HG03064 (cell line): ENCODE measurements around the gene ARFIP2.
"Not testable (repeated sequence)": the region's sequence is repeated elsewhere in the genome, so short reads cannot be mapped to it uniquely, and the experiment has no call there.

Source experiments
- ATAC-seq: cut with Tn5 transposase; IDR thresholded peaks from one replicate; pipeline ENCODE4 v1.9.1; 2021; ENCODE audit warnings: low read depth; ENCODE audit not compliant: unreplicated experiment

Gene ARFIP2

GRCh38 chr11:6481012-6481923 is at the start of gene ARFIP2, which contains the start of gene TIMM10B:
Gene ARFIP2, minus strand, starts transcription at chr11:6481331. Its CDS starts 910 bp downstream, at chr11:6480421.
Gene TIMM10B, plus strand, starts transcription at chr11:6481501. Its CDS starts 16 bp downstream, at chr11:6481517.
- peak; percentile 99 for ATAC-seq

GRCh38 chr11:6530848-6531247 is 49.7 kb upstream of the ARFIP2 start:
- ATAC-seq, result no peak

DNA sequence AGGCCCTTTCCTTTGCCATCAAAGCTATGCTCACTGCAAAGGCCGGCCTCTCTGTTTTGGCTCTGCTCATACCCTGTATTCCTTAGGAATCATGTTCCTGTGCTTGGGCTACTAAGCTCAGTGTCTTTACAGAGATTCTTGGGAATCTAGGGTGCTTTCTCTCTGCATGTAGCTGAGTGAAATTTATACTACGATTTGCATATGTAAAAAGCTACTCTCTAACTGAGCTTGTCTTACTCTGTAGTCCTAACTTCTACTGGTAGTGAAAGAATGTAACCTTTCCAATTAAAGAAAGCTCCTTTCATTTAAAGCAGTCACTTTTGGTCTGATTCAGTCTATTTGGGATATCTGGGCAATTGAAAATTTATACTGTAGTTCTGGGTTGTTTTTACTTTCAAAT is 48.1 kb upstream of the ARFIP2 start:
- no peak for ATAC-seq

DNA sequence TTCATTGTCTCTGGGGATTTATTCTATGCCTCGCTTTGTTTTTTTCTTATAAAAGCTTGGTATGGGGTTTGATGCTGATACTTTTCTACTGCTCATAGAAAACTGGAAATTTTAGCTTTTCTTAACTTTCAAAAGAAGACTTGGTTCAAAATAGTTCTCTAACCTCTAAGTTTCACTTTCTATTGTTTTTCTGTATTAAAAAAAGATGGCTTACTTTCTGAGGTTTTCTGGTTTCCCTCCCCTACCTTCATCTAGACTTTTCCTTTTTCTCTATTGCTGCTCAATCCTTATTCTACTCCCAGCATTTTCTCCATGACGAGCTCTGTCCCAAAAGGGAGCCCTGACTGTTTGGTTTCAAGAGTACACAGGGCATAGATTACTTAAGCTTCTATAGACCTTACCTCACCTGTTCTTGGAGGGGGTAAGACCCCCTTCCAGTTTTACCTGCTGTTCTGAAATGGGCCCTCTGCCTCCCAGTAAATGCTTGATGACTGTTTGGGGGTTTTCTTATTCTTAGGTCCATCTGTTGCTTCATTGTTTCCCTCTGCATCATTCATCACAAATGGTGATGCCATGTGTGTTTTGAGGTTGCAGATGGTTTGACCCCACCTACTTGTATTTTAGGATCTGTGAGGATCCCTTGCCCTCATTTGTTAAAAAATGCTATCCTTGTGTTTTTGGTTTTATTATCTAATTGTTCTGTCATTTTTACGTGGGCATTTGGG is 45.4 kb upstream of the ARFIP2 start:
- ATAC-seq, result peak; percentile 64

DNA sequence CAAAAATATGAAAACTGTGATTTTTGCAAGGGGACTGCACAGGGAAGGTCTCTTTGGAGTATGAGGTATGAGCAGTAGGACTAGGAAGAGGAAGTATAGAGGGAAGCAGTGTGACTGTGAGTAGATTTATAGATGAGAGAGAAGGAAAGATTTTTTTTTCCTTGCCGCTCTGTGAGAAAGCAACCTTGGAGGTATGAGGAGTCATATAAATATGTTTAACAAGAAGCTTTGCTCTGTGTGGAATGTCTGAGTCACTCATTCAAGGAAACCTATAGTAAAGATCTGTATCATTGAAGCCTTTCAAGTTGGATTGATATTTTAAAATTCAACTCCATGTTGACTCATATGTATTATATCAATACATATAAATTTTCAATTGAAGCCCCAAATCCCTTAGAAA is 42.1 kb upstream of the ARFIP2 start:
- ATAC-seq, result no peak

DNA sequence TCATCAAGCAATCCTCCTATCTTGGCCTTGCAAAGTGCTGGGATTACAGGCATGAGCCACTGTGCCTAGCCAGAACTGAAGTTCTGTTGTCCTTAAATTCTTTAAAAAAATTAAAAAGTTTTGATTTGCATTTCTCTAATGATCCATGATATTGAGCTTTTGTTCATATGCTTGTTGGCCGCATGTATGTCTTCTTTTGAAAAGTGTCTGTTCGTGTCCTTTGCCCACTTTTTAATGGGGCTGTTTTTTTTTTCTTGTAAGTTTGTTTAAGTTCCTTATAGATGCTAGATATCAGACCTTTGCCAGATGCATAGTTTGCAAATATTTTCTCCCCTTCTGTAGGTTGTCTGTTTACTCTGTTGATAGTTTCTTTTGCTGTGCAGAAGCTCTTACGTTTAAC is 40.8 kb upstream of the ARFIP2 start:
- not testable (repeated sequence) for ATAC-seq

GRCh38 chr11:6520265-6520664 is 39.1 kb upstream of the ARFIP2 start:
- no peak for ATAC-seq

DNA sequence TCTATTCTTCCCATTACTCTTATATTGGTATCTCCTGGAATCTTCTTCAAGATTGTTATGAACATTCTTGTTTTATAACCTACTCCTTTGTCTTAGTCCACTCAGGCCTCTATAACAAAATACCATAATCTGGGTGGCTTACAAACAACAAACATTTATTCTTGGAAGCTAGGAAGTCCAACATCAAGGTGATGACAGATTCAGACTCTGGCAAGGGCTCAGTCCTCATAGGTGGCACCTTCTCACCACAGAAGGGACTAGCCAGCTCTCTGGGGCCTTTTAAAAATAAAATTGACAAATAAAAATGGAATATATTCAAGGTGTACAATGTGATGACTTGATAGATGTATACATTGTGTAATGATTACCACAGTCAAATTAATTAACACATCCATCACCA is 35.7 kb upstream of the ARFIP2 start:
- no peak for ATAC-seq

- ATAC-seq, result no peak
Measured at GRCh38 chr11:6505577-6506240, 24.6 kb upstream of the ARFIP2 start.

DNA sequence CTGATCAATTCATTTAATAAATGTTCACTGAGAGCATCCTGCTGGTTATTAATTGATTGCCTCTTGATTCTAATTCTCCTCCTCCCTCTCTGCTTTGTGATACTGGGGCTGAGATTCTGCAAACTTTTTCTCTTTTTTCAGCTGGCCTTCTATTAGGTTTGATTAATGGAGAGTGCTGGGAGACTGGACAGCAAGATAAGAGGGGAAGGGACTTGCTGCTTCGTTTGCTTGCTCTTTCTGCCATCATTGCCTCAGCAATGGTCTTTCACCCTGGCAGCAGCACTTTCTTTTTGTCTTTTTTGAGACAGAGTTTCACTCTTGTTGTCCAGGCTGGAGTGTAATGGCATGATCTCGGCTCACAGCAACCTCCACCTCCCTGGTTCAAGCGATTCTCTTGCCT is 23.0 kb upstream of the ARFIP2 start:
- no peak for ATAC-seq

DNA sequence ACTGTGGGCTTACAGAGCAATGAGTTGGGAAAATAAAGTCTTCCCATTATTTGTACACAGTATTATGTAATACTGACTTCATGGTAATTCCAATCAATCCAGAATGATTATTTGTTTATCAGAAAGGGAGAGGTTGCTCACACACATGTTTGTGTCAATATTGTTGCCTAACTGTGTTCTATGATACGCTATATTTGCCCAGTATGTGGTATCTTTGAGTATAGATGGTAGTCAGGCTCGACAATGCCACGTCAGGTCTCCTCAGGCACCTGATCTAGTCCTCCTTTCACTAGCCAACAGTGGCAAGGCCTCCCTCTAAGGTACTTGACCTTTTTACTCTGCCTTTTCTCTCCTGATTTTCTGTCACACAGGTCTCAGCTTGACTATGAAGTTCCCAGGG is 21.3 kb upstream of the ARFIP2 start:
- ATAC-seq, result no peak

- ATAC-seq, result no peak
Measured at GRCh38 chr11:6498544-6498943, 17.4 kb upstream of the ARFIP2 start.

DNA sequence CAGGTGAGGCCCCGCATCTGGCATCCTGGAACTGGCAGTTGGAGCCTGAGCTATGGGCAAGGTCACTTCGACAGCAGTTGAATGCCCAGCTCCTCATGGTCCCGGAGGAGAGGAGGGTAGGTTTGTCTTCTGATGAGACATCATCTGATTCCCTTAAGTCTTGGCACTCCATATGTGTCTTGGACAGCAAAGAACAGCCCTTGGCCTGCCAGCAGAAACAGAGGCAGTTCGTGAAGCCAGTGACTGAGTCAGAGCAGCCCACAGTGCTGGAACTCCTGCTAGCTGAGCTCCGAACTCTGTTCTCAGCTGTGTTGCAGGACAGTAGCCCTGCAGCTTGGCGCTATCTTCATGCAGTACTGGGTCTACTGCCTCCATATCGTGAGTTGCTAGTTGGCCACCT is 17.0 kb upstream of the ARFIP2 start:
- ATAC-seq, result no peak

- no peak for ATAC-seq
Measured at GRCh38 chr11:6497069-6497839, 16.1 kb upstream of the ARFIP2 start, which contains the start of gene DNHD1. Gene DNHD1, plus strand, starts transcription at chr11:6497280. Its CDS starts 936 bp downstream, at chr11:6498216.

GRCh38 chr11:6489306-6489705 is 8.2 kb upstream of the ARFIP2 start:
- no peak for ATAC-seq

- ATAC-seq, result no peak
Measured at GRCh38 chr11:6488821-6489220, 7.7 kb upstream of the ARFIP2 start.

DNA sequence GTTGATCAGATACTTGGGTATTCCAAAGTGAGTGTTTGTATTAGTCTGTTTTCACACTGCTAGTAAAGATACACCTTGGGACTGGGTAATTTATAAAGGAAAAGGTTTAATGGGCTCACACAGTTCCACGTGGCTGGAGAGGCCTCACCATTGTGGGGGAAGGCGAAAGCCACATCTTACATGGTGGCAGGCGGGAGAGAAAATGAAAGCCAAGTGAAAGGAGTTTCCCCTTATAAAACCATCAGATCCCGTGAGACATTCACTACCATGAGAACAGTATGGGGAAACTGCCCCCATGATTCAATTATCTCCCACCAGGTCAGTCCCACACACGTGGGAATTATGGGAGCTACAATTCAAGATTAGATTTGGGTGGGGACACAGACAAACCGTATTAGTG is 7.2 kb upstream of the ARFIP2 start:
- no peak for ATAC-seq

GRCh38 chr11:6486938-6487337 is 5.8 kb upstream of the ARFIP2 start:
- ATAC-seq, result no peak

DNA sequence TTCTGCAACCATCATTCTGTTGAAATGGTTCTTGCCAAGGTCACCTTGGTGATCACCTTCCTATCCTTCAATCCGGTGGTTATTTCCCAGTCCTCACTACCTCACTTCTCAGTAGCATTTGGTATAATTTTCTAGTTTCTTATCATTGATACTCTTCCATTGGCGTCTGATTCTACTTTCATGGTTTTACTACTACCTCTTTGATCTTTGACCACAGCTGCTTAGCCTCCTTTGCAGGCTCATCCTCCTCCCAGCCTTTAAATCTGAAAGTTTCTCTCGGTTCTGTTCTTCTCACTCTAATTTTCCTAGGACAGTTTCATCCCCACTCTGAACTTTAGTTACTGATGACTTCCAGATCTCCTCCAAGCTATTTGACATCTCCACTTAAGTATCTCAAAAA is 5.1 kb upstream of the ARFIP2 start:
- no peak for ATAC-seq

GRCh38 chr11:6485661-6486060 is 4.5 kb upstream of the ARFIP2 start:
- ATAC-seq, result no peak
